NB4 (cell line): ENCODE results near the gene PIEZO2.

Experiments used
- CTCF ChIP-seq: IDR thresholded peaks from one replicate; pipeline ENCODE4 v1.5.1; 2012; ENCODE audit warnings: low read depth, low read length
- POLR2A ChIP-seq: IDR thresholded peaks from 2 replicates; pipeline ENCODE4 v1.6.1; 2011; ENCODE audit warnings: mild to moderate bottlenecking; ENCODE audit not compliant: insufficient read length; ENCODE audit errors: extremely low read depth
- TF ChIP-seq, protein P1 (sequence below): IDR thresholded peaks from 2 replicates; pipeline ENCODE4 v1.6.1; 2011; ENCODE audit warnings: low read depth, low read length

GRCh38 chr18:11113937-11114336, 35.4 kb downstream of the PIEZO2 start:
- TF ChIP-seq CTCF (no peak), POLR2A (no peak)
- TF ChIP-seq, protein P1, sequence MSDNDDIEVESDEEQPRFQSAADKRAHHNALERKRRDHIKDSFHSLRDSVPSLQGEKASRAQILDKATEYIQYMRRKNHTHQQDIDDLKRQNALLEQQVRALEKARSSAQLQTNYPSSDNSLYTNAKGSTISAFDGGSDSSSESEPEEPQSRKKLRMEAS = no peak
